OCI-LY1 (cell line): ENCODE results near the gene LRRD1.

Experiments used
- EZH2 ChIP-seq: fragments of 200-600 bp; sonication (generic), shearing (Covaris generic); IDR thresholded peaks from 2 replicates; pipeline ENCODE4 v1.8.0; 2017; ENCODE audit warnings: borderline replicate concordance, mixed run types, mild to moderate bottlenecking, antibody characterized with exemption, low read length, moderate library complexity, mixed read lengths
- TF ChIP-seq, protein P1 (sequence below): fragments of 200-600 bp; sonication (generic), shearing (Covaris generic); IDR thresholded peaks from 2 replicates; pipeline ENCODE4 v1.5.1; 2017; ENCODE audit warnings: mild to moderate bottlenecking, antibody characterized with exemption, low read length, moderate library complexity, mixed read lengths

DNA sequence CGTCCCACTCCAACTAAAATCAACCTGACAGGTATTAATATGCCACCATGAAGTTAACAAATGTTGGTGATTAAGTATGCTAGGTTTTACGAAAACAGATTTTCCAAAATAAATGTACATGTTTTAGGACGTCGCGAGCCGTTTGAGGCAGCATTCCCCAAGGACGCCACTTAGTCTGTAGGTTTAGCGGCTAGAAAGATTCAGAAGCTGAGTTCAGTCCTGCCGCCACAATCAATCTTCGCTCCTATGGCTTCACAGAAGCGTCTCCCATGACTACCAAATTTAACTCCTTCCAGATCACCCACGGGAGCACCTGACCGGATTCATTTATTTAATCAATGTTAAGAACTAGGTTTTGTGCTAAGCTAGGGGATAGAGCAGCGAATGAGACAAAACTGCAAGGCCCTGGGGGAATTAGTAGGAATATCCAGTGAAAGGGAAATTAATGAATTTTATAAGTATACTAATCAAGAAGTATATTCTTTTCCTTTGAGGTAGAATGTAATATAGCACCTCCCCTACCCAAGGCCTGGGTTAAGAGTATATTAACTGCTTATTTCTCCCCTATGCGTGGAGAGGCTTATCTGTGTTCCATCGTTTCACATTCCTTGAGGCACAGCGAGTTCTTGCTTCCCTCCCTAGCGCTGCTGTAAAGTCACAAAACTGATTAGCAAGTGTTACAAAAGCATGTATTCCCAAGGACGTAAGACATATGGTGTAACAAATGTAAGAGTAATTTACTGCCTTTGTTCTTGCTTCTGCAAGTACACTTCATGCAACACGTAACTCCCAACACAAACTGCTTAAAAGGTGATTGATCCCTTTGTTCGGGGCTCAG is 43.7 kb downstream of the LRRD1 start:
- TF ChIP-seq, protein P1, sequence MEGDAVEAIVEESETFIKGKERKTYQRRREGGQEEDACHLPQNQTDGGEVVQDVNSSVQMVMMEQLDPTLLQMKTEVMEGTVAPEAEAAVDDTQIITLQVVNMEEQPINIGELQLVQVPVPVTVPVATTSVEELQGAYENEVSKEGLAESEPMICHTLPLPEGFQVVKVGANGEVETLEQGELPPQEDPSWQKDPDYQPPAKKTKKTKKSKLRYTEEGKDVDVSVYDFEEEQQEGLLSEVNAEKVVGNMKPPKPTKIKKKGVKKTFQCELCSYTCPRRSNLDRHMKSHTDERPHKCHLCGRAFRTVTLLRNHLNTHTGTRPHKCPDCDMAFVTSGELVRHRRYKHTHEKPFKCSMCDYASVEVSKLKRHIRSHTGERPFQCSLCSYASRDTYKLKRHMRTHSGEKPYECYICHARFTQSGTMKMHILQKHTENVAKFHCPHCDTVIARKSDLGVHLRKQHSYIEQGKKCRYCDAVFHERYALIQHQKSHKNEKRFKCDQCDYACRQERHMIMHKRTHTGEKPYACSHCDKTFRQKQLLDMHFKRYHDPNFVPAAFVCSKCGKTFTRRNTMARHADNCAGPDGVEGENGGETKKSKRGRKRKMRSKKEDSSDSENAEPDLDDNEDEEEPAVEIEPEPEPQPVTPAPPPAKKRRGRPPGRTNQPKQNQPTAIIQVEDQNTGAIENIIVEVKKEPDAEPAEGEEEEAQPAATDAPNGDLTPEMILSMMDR: peak; percentile 10; the same call in 1 of the 2 replicates
- no peak for TF ChIP-seq EZH2
